Lower lobe of right lung (tissue), 2 donors: ENCODE results near the gene B4GALT7. TPM values are rescaled to one million over a fixed set of nuclear protein-coding genes. Genes with fewer than 3 reads are reported as not detected.
"Not testable (repeated sequence)": the region's sequence is repeated elsewhere in the genome, so short reads cannot be mapped to it uniquely, and the experiment has no call there.

ENCODE experiments used
- ATAC-seq, 2 donors: fragments of 200-7000 bp; cut with Tn5 transposase; one replicate each; pipeline ENCODE4 v1.9.1; 2020 to 2022; ENCODE audit warnings: mild to moderate bottlenecking in 2 of 2, moderate library complexity in 2 of 2
- DNase-seq: peaks from one replicate; pipeline ENCODE4 v3.0.0-alpha.2; 2020
- H3K27ac ChIP-seq: fragments of 200-600 bp; one replicate; pipeline ENCODE4 v1.8.0; 2022
- H3K27me3 ChIP-seq: fragments of 200-600 bp; one replicate; pipeline ENCODE4 v1.8.0; 2022; ENCODE audit warnings: low read depth
- H3K36me3 ChIP-seq: fragments of 200-600 bp; one replicate; pipeline ENCODE4 v1.8.0; 2022; ENCODE audit warnings: mild to moderate bottlenecking
- H3K4me1 ChIP-seq: fragments of 200-600 bp; one replicate; pipeline ENCODE4 v1.8.0; 2022
- H3K4me3 ChIP-seq: fragments of 200-600 bp; one replicate; pipeline ENCODE4 v1.8.0; 2022; ENCODE audit warnings: mild to moderate bottlenecking
- H3K9me3 ChIP-seq: fragments of 200-600 bp; one replicate; pipeline ENCODE4 v1.8.0; 2022
- CTCF ChIP-seq: fragments of 200-600 bp; IDR thresholded peaks from one replicate; pipeline ENCODE4 v1.8.0; 2022; ENCODE audit warnings: antibody characterized with exemption, mild to moderate bottlenecking
- intact Hi-C: fragments of 100-400 bp; cut with DNase I; formaldehyde crosslinking; loops from one replicate; pipeline ENCODE4 v1.11.0; 2022
- total RNA-seq: library from RNA; stranded (reverse); fragmentation: NEBNext Ultra II Directional; extraction: Animal tissue kit (Norgen Biotek cat#: 25700); gene quantifications from one replicate; pipeline ENCODE4 v1.2.1, GENCODE V29; 2021
- donor health status: DM: no; HTN: yes; CAD: no; lungs with severe emphysema.

B4GALT7 gene
- total RNA-seq, 1 donor from 2014 or later = 22.4 TPM

- H3K27me3 ChIP-seq = no peaks in the 10 kb centered on the region
- H3K4me3 ChIP-seq = no peak overlapping the region
- TF ChIP-seq CTCF = no peak
- intact Hi-C loops = no loop called here
- DNase-seq = no peak
- H3K9me3 ChIP-seq = no peaks in the 10 kb centered on the region
- H3K27ac ChIP-seq = no peak overlapping the region
- ATAC-seq = no peak
- peaks cover 14% of the 10 kb centered on the region for H3K36me3 ChIP-seq
- peaks cover 27% of the 10 kb centered on the region for H3K4me1 ChIP-seq
Measured at GRCh38 chr5:177555665-177556064, 44.3 kb upstream of the B4GALT7 start.

DNA sequence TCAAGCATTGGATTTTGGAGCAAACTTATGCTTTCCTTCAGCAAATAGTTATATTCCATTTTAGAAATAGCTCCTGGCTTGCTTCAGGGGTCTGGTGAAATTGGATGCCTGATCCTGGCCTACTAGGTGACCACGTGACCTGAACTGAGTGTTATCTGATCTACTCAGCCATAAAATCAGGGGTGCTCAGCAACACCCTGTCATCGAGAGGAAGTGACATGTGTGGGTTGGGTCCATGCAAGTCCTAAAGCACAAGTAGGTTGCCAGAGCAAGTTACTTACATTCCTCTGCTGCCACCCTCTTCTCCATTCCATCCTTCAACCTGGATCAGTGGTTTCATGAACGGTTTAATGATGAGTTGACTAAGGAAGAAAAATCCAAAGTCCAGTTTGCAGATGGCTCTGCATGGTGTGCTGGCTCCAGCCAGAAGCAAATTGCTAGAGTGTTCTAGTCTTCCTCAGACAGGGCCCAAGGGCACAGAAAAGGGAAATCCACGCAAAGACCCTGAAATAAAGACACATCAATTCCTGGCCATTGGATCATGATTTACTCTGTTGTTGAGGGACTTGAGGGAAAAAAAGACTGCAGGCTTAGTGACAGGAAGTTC, 42.8 kb upstream of the B4GALT7 start:
- Histone ChIP-seq H3K4me3 (no peak overlapping the region), H3K27ac (no peak overlapping the region), H3K4me1 (peaks cover 21% of the 10 kb centered on the region), H3K9me3 (no peaks in the 10 kb centered on the region), H3K36me3 (peaks cover 3% of the 10 kb centered on the region), H3K27me3 (no peaks in the 10 kb centered on the region)
- DNase-seq = no peak
- TF ChIP-seq CTCF = no peak
- no peak for ATAC-seq
- intact Hi-C loops = no loop called here

GRCh38 chr5:177557796-177558195, 42.1 kb upstream of the B4GALT7 start:
- intact Hi-C loops = no loop called here
- DNase-seq = no peak
- TF ChIP-seq CTCF = no peak

GRCh38 chr5:177559446-177559941, 40.4 kb upstream of the B4GALT7 start:
- H3K36me3 ChIP-seq, H3K4me3 ChIP-seq, H3K27ac ChIP-seq, ATAC-seq, H3K9me3 ChIP-seq, H3K27me3 ChIP-seq, DNase-seq, H3K4me1 ChIP-seq, intact Hi-C loops: not testable (repeated sequence)

More at GRCh38 chr5:177557796-177558195, 42.1 kb upstream of the B4GALT7 start:
- no peaks in the 10 kb centered on the region for H3K27me3 ChIP-seq
- H3K27ac ChIP-seq = no peak overlapping the region
- H3K9me3 ChIP-seq = no peaks in the 10 kb centered on the region
- no peak for ATAC-seq
- no peaks in the 10 kb centered on the region for H3K36me3 ChIP-seq
- no peak overlapping the region for H3K4me3 ChIP-seq
- peaks cover 15% of the 10 kb centered on the region for H3K4me1 ChIP-seq

DNA sequence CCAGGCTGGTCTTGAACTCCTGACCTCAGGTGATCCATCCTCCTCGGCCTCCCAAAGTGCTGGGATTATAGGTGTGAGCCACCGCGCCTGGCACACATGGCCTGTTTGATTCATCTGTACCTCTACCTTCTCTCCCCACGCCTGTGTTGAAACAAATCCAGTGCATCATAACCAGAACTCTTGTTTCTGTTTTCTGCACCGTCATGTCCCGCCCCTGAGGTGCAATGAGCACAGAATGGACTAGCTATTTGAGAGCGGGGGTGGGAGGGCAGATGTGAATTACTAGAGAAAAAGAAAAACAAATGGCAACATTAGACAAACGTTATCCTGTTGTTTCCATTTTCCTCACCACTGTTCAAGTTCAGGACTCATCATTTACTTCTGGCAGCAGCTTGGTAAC, 34.9 kb upstream of the B4GALT7 start:
- H3K4me3 ChIP-seq = no peak overlapping the region
- no peak overlapping the region for H3K27ac ChIP-seq
- intact Hi-C loops = no loop called here
- ATAC-seq (no peak), DNase-seq (no peak)
- no peak for TF ChIP-seq CTCF
- H3K9me3 ChIP-seq = no peaks in the 10 kb centered on the region
- H3K4me1 ChIP-seq = no peaks in the 10 kb centered on the region
- peaks cover 7% of the 10 kb centered on the region for H3K27me3 ChIP-seq
- H3K36me3 ChIP-seq = no peaks in the 10 kb centered on the region

DNA sequence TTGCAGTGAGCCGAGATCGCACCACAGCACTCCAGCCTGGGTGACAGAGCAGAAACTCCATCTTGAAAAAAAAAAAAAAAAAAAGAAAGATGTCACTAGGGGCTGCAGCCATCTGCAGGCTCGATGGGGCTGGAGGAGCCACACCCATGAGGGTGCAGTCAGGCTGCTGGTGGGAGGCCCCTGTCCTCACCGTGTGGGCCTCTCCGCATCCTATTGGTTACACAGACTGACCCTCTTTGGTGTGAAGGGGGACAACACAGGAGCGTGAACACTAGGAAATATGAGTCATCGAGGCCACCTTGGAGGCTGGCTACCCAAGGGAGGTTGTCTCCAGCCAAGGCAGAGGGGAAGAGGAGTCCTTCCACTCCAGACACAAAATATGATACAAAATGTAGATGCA, 31.6 kb upstream of the B4GALT7 start:
- intact Hi-C loops = no loop called here
- ATAC-seq (no peak), DNase-seq (no peak)
- Histone ChIP-seq H3K4me3 (no peak overlapping the region), H3K36me3 (no peaks in the 10 kb centered on the region), H3K4me1 (no peaks in the 10 kb centered on the region), H3K27me3 (peaks cover 7% of the 10 kb centered on the region), H3K9me3 (no peaks in the 10 kb centered on the region), H3K27ac (no peak overlapping the region)
- no peak for TF ChIP-seq CTCF
